HG03354 (cell line): ENCODE measurements around the gene ASB1.
"Not testable (repeated sequence)": the region's sequence is repeated elsewhere in the genome, so short reads cannot be mapped to it uniquely, and the experiment has no call there.

Experiments used
- ATAC-seq: cut with Tn5 transposase; IDR thresholded peaks from one replicate; pipeline ENCODE4 v1.9.1; 2021; ENCODE audit warnings: mild to moderate bottlenecking; ENCODE audit not compliant: unreplicated experiment, poor library complexity, severe bottlenecking

The ASB1 gene

DNA sequence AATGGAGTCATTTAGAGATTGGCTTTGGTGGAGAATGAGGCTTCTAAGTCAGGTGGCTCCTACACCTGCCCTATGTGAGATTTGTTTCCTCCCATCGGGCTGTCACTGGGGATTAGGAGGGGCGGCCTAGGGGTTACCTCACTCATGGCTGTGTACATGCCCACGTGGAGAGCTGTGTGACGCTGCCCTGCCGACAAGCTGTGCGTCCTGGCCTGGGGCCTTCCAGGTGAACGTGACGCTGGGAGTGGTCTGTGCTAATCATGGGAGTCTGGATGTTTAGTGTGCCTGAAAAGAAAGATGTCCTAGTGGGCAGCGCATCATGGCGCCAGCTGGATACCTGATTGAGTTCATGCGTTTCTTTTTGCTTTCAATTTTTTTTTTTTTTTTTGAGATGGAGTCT, 14.0 kb downstream of the ASB1 start:
- ATAC-seq = no peak

DNA sequence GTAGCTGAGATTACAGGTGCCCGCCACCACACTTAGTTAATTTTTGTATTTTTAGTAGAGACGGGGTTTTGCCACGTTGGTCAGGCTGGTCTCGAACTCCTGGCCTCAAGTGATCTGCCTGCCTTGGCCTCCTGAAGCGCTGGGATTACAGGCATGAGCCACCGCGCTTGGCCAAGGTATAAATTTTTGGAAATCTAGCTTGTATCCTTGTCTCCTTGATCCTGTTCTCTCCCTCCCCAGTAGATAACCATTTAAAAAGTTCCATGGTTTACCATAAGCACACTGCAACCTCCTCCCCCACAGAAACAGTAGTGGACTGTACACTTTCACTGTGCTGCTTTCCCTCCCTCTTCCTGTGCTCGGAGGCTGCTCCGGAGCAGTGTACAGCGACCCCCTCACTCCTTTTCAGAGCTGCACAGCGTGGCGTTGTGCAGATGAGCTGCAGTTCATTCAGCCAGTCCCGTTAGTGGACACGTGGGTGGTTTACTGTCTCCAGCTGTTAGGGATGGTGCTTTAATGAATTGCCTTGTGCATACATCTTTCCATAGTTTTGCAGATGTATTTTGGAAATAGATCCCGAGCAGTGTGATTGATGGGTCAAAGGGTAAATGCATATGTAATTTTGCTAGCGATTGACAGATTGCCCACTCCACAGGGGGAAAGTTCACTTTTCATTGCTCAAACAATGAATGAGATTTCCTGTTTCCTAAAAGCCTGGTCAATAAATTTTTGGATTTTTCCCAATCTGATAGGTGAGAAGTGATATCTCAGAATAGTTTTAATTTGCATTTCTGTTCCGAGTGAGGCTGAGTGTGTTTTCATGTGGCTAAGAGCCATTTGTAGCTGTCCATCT, 14.8 kb downstream of the ASB1 start:
- no peak for ATAC-seq

DNA sequence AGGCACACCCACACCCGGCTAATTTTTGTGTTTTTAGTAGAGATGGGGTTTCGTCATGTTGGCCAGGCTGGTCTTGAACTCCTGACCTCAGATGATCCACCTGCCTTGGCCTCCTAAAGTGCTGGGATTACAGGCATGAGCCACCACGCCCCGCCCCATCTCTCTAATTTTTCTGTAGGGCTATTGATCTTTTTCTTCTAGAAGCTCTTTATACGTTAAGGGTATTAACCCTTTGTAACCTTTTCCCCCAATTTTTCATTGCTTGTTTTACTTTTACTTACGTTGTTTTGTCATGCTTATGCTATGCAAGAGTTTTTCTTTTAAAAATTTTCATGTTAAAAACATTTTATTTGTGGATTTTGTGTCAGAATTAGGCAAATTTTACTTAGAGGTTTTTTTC, 15.5 kb downstream of the ASB1 start:
- ATAC-seq = not testable (repeated sequence)

DNA sequence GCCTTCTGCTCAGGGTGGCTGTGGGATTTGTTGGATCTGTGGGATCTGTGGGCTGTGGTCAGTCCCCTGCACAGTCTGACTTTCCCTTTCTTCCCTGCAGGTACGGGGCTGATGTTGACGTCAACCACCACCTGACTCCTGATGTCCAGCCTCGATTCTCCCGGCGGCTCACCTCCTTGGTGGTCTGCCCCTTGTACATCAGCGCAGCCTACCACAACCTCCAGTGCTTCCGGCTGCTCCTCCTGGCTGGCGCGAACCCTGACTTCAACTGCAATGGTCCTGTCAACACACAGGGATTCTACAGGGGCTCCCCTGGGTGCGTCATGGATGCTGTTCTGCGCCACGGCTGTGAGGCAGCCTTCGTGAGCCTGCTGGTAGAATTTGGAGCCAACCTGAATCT, 17.5 kb downstream of the ASB1 start:
- no peak for ATAC-seq

DNA sequence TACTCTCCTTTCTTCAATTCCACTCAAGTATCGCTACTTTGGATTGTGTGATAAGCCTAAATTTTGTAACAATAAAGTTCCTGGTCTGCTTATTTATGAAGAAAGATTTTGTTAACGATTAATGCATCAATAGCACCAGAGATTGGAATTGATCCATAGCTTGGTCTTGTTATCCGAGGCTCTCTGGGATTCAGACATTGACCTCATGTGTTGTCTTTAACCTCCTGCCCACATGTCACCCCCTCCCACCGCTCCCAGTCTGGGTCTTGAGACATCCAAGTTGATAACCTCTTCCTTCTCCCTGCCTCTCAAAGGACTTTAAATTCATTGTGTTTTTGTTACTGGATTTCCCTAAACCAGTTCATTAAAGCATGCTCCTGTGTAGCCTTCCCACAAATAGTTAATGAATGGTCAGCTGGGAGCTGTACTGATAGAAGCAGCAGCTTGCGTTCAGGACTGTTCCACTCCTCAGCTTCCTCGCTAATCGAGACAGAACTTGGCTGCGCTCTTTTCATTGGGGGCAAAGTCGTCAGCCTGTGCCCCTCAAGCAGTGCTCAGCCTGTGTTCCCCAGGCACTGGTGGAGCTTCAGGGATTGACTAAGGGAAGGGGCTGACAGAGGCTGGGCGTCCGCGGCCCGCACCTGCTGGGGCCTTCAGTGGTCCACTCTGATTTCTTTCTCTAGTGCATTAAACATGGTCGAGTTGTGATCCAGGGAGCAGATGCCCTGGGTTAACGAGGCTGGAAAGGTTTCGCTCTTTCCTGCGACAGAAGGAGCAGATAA, 18.9 kb downstream of the ASB1 start:
- no peak for ATAC-seq

DNA sequence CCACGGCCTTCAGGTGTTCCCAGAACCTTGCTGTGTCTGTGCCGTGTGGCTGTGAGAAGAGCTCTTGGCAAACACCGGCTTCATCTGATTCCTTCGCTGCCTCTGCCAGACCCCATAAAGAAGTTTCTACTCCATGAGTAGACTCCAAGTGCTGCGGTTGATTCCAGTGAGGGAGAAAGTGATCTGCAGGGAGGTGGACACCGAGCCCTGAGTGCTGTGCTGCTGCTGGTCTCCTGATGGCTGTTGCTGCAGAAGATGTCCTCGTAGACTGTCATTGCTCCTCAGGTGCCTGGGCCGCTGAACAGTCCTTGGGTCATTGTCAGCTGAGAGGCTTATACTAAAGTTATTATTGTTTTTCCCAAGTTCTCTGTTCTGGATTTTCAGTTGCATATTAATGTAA, 19.6 kb downstream of the ASB1 start:
- ATAC-seq = no peak

DNA sequence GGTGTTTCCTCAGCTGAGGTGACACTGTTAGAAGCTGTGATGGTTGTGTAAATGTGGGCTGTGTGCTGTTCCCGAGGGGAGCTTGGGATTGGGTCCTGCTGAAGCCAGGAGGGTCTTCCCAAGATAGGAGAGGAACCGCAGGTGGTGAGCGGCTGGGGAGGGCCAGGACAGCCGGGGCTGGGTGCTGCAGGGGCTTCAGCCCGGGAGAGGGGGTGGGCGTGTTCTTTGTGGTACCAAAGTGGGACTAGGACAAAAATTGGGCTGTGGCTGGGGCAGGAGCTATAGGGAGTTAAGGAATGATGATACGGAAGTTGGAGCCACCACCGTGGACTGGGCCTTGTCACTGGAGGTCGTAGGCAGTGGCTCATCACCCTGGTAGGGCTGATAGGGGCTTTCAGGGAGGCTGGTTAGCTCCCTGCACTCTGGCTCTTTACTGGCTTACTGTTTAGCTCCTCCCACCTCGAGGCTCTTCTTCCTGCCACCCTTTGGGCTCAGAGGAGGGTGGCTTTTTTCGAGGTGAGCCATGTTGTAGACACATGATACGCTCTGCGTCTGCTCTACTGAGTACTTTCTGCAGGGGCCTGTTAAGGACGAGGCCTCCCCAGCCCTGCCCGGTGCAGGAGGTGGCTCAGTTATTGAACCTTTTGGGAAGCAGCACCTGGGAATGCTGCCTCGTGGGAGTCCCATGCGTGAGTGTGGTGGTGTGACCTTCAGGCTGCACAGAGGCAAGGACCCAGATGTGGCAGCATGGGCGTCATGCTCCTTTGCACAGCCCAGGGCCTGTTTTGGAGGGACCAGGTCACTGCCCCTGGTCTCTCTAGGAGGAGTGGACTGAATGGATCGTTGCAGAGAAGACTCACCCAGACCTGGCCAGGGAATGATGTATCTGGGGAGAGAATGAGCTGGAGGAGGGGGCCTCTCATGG, 21.6 kb downstream of the ASB1 start:
- ATAC-seq = no peak

DNA sequence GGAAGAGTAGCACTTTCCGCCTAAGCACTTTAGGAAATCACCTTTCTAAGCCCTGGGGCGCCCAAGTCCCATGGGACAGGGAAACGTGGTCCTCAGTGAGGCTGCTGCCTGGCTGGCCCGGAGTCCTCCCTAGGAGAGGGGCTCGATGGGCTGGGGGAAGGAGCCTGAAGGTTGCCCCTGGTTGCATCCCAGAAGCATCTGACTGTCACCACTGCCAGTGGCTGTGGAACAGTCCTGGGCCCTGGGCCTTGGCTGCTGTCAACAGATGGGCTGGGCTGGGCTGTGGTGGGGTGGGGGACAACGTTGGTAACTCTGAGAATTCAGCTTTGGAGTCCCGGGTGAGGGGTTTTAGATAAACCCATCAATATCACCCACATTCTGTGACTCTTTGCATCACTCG, 22.5 kb downstream of the ASB1 start:
- ATAC-seq = no peak

DNA sequence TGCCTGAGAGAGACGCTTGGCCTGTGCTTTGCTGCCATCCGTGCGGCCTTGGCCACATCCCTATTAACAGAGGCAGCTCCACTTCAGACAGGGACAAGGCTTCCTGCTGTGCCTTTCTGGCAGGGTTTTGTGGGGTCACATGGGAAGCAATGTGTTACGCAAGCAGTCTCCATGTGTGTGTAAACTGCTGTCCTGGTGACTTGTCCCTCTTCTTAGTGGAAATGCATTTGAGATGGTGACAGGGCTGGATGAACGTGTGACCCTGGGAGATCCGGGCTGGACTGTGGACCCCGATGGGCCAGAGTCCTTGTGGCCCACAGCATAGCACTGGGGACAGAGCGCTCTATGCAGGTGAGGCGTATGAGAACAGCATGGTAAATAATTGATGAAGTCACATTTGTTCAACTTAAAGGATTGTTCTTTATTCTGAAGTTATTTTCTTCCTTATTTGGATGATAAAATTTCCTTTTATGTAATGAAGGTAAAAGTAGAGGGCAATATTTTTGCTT, 23.2 kb downstream of the ASB1 start:
- no peak for ATAC-seq

DNA sequence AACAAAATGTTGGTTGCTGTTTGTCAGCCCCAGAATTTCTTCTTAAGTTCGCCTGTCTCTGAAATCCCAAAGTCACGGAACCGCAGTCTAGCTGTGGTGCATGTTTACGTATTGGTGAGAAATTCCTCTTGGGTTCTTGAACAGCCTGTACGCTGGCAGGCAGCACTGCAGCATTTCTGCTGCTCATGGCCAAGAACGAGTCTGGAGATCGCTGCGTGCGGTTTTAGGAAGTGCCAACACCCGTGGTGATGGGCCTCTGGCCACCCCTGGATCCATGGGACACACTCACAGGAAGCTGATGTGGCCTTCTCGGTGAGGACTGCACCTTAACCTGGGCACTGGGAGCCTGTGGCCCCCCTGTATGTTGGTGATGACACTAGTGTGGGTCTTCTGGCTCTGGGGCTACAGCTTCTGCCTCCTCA, 23.7 kb downstream of the ASB1 start:
- no peak for ATAC-seq

DNA sequence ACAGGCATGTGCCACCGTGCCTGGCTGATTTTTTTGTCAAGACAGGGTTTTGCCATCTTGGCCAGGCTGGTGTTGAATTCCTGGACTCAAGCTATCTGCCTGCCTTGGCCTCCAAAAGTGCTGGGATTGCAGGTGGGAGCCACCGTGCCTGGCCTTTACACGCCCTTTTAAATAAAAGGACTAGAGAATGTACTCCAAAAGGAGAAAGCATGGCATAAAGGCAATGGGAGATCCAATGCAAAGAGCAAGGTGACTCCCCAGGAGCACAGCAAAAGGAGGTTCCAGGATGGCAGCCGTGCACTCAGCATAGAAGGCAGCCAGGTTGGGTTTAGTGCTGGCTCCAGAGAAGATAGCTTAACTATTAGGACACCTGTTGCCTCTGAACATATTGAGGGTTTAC, 27.1 kb downstream of the ASB1 start:
- ATAC-seq = no peak

DNA sequence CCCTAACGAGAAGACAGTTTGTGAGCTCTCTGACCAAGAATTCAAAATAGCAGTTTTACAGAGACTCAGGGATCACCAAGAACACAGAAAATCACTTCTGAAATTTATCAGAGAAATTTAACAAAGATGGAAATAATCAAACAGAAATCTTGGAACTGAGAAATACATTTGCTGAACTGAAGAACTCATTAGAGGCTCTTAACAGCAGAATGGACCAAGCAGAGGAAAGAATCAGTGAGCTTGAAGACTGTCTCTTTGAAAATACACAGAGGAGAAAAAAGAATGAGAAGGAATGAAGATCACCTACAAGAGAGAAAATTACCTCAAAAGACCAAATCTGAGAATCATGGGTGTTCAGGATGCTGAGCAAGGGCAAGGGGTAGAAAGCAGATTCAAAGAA, 29.7 kb downstream of the ASB1 start:
- no peak for ATAC-seq

DNA sequence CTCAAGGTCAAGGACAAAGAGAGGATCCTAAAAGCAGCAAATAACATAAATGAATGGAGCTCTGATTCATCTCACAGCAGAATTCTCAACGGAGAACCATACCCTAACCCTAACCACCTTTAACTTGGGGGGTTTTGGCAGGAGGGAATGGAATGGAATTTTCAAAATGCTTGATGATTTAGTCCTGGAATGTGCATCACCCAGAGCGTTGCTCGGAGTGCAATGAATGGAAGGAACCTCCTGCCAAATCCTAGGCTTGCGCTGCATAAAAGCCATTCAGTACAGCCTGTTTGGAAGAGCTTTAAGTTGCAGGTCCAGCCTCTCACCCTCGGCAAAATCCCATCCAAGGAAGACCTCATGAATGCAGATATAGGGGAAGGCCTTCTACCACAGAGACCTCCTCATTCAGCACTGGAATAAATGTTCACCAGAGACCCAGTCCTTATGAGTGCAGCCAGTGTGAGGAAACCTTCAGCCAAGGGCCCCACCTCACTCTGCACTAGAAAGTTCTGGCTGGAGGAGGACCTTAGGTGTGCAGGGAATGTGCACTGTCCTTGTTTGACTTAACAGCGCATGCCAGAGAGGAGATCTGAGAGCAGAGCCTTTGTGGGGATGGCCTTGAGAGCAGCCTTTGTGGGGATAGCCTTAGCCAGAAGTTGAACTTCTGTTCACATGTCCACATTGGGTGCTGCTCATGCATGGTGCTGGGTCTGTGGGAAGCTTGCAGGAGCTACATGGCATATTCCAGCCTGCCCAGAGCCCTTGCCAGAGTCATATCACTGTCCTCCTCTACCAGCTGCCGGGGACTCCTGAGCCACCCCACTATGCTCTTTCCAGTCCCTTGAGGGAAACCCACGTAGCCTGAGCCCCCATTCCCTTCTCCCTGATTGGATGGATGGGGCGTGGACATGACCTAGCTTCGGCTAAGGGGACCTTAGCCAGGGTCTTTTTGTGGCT, 30.5 kb downstream of the ASB1 start:
- no peak for ATAC-seq

DNA sequence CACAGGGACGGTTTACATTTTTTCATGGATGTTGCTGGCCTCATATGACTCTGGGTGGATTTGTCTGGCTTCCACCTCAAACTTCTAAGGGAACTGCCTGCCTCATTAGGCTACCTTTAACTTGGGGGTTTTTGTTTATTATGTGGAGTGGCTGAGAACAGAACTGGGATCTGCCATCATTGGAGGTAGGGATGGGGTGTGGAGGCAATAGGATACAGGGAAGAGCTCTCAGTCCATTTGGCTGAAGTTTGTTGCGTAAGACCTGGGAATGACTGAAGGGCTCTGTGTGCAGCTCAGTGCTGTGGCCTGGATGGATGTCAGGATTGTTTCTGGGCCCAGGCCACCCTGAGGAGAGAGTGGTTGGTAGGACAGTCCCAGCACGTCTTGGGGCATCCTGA, 31.2 kb downstream of the ASB1 start:
- ATAC-seq = no peak

DNA sequence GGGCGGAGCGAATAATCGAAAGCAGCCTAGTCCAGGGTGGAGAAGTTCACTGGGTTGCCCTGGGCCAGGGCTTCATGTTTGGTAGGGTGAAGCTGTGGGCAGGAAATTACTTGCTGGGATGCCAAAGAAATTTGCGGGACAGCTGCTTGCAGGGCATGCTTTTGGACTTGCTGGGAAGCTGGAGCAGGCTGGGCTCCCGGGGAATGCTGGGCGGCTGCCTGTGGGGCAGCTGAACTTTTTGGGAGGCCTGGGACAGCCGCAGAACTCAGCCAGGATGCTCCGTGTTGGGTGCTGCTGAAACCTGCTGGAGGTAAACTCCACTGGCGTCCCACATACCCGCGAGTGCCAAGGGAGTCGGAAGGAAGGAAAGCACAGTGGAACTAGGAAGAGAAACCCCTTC, 31.9 kb downstream of the ASB1 start:
- no peak for ATAC-seq

DNA sequence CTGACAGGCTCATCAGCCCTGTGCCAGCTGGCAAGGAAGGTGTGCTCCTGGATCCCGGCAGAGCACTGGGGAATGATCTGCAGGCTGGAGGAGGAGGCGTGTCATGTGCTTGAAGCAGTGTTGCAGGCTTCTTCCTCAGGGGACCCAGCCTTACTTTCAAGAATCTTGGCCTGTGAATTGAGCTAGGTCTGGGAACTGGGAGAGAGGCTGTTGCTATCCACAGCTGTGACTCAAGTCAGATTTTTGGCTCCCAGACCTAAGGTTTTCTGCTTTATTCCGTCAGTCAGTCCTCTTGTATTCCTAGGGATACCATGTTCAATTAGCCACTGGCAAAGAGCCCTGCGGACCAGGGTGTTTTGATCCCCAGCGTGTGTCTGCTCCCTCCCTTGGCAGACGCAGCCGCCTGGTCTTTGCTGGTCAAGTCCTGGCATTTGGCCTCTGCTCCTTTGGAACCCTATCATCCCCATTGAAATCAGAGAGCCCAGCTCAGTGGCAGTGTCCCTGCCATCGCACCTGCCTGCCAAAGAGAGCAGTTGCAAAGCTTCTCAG, 32.4 kb downstream of the ASB1 start:
- no peak for ATAC-seq

DNA sequence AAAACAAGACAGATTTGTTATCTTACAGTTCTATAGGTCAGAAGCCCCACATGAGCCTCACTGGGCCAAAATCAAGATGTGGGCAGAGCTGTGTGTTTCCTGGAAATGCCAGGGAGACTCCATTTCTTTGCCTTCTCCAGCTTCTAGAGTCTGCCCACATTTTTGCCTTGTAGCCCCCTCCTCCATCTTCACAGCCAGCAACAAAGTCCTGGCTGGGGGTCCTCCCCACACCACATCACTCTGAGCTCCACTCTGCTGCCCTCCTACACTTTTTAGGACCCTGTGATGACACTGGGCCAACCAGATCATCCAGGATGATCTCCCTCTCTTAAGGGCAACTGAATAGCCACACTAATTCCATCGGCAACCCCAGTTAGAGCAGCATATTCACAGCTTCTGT, 34.3 kb downstream of the ASB1 start:
- no peak for ATAC-seq

DNA sequence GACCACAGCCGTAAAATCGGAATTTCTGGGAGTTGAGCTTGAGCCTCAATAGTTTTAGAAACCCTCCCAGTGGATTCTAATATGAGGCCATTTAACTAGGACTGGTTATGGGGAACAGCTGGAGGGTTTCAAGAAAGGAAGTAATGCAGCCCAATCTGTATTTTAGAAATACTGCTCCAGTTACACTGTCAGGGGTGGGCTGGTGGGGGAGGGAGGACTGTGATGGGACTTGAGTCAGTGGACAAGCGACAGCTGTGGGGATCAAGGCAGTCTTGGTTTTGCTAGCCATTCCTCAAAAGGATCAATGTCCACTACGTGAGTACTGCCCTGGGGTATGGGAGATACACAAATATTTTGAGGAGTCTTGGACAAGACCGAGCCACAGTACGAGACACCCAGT, 34.8 kb downstream of the ASB1 start:
- no peak for ATAC-seq

DNA sequence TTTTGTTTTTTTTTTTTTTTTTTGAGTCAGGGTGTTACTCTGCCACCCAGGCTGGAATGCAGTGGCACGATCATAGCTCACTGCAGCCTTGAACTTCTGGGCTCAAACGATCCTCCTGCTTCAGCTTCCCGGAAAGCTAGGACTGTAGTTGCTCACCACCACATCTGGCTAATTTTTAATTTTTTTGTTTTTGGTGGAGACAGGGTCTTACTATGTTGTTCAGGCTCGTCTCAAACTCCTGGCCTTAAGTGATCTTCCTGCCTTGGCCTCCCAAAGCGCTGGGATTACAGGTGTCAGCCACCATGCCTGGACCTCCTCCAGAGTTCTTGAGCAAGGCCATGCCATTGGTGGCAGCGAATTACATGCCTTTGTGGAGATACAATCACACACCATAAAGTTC, 35.2 kb downstream of the ASB1 start:
- ATAC-seq = no peak
